OCI-LY7 (cell line): ENCODE results near the gene PDS5A. TPM values are rescaled to one million over a fixed set of nuclear protein-coding genes. Genes with fewer than 3 reads are reported as not detected.
"Not testable (repeated sequence)": the region's sequence is repeated elsewhere in the genome, so short reads cannot be mapped to it uniquely, and the experiment has no call there.

ENCODE experiments used
- BruUV-seq: library from RNA; stranded (reverse); fragments of 400-500 nt; replicated peaks from 2 replicates; lab custom pipeline; 2021; lab: Mats Ljungman, UMichigan
- CTCF ChIA-PET: fragments of 300-600 bp; sonication (Branson Sonifier 250); formaldehyde crosslinking; loops from one replicate; lab custom pipeline; 2022; ENCODE audit warnings: antibody characterized with exemption; ENCODE audit not compliant: unreplicated experiment; lab: Charles Lee
- POLR2A ChIA-PET: fragments of 300-600 bp; sonication (Branson Sonifier 250); formaldehyde crosslinking; loops from one replicate; lab custom pipeline; 2022; ENCODE audit warnings: antibody characterized with exemption; lab: Charles Lee
- DNase-seq: peaks from one replicate; pipeline ENCODE4 v3.0.0-alpha.2; 2015; ENCODE audit warnings: low spot score
- H2AFZ ChIP-seq: fragments of 200-600 bp; sonication (generic), shearing (Covaris generic); 2 replicates; pipeline ENCODE4 v1.6.1; 2014; ENCODE audit warnings: mild to moderate bottlenecking, antibody characterized with exemption, low read length, moderate library complexity
- H3K27ac ChIP-seq: fragments of 200-600 bp; sonication (generic); 2 replicates; pipeline ENCODE4 v1.5.1; 2014; ENCODE audit warnings: mixed run types, low read depth, mild to moderate bottlenecking, moderate library complexity, low read length, inconsistent platforms; ENCODE audit not compliant: poor library complexity, severe bottlenecking
- H3K36me3 ChIP-seq: fragments of 200-600 bp; sonication (generic); 2 replicates; pipeline ENCODE4 v1.6.1; 2014; ENCODE audit warnings: mild to moderate bottlenecking, antibody characterized with exemption, low read length, moderate library complexity, mixed read lengths; ENCODE audit not compliant: insufficient read depth
- H3K4me1 ChIP-seq: fragments of 200-600 bp; sonication (generic); 2 replicates; pipeline ENCODE4 v1.5.1; 2014; ENCODE audit warnings: mild to moderate bottlenecking, low read length; ENCODE audit not compliant: insufficient read depth, poor library complexity, severe bottlenecking
- H3K4me2 ChIP-seq: fragments of 200-600 bp; sonication (generic); 2 replicates; pipeline ENCODE4 v1.6.1; 2014; ENCODE audit warnings: mild to moderate bottlenecking, low read length
- H3K4me3 ChIP-seq: fragments of 200-600 bp; sonication (generic); 2 replicates; pipeline ENCODE4 v1.5.1; 2014; ENCODE audit warnings: mild to moderate bottlenecking, low read depth, low read length; ENCODE audit not compliant: poor library complexity, severe bottlenecking
- H3K79me2 ChIP-seq: fragments of 200-600 bp; sonication (generic); 2 replicates; pipeline ENCODE4 v1.6.1; 2016; ENCODE audit warnings: low read depth, mild to moderate bottlenecking, low read length, moderate library complexity, mixed read lengths; ENCODE audit not compliant: insufficient read depth
- H3K9me2 ChIP-seq: fragments of 200-600 bp; sonication (generic); 2 replicates; pipeline ENCODE4 v1.6.1; 2016; ENCODE audit warnings: mild to moderate bottlenecking, low read length, mixed read lengths; ENCODE audit not compliant: insufficient read depth
- H3K9me3 ChIP-seq: fragments of 200-600 bp; sonication (generic); 2 replicates; pipeline ENCODE4 v1.6.1; 2014; ENCODE audit warnings: mild to moderate bottlenecking, mixed run types, low read length, mixed read lengths
- H4K20me1 ChIP-seq: fragments of 200-600 bp; sonication (generic); 2 replicates; pipeline ENCODE4 v1.6.1; 2014; ENCODE audit warnings: mild to moderate bottlenecking, antibody characterized with exemption, low read length, moderate library complexity, mixed read lengths; ENCODE audit not compliant: insufficient read depth
- CTCF ChIP-seq: fragments of 200-600 bp; sonication (generic); conservative IDR thresholded peaks from 2 replicates; pipeline ENCODE4 v1.5.1; 2014; ENCODE audit warnings: mild to moderate bottlenecking, antibody characterized with exemption, low read length, moderate library complexity, mixed read lengths
- EZH2phosphoT487 ChIP-seq: fragments of 200-600 bp; sonication (generic); IDR thresholded peaks from 2 replicates; pipeline ENCODE4 v1.6.1; 2018; ENCODE audit warnings: low read depth, borderline replicate concordance, mild to moderate bottlenecking, mixed run types, antibody characterized with exemption, low read length, moderate library complexity, mixed read lengths
- intact Hi-C: fragments of 100-400 bp; cut with micrococcal nuclease; formaldehyde crosslinking; loops from one replicate; pipeline ENCODE4 v1.10.0; 2022; ENCODE audit not compliant: unreplicated experiment
- total RNA-seq, 2 experiments: library from RNA; depleted of rRNA in 1 of 2; stranded (reverse); fragments of >200 nt in 1 of 2; shearing (Covaris generic) in 1 of 2; gene quantifications; 2 replicates each; pipeline ENCODE4 v1.2.3, GENCODE V29; 2014 to 2022

PDS5A gene
- total RNA-seq, 2 experiments from 2014 or later = 69.5 to 114 TPM

DNA sequence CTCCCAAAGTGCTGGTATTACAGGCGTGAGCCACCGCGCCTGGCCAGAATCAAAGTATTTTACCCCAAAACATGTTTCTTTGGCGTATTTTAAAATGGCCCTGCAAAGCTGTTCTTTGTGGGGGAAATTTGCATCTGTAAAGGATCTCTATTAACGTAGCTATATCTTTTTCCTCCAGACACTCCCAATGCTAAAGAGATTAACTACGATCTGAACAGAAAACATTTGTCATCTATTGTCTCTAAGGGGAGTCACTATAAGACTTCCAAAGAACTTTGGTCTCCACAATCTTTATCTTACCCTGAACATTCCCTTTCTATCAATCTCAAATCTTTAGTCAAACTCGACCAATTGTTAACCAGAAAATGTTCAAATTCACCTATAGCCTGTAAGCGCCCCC, 19.1 kb upstream of the PDS5A start:
- BruUV-seq = no TSS peak
- ChIA-PET POLR2A (interaction anchor here (0.6 to 1.0 kb wide), 3 partner anchors 52 to 953 kb away, joined by 3 to 5 read pairs (median 4); no protein-coding TSS in a partner anchor), CTCF (no interaction called here)
- H3K9me3 ChIP-seq = no peaks in the 10 kb centered on the region
- intact Hi-C loops = no loop called here
- no peak overlapping the region for H3K27ac ChIP-seq
- H3K79me2 ChIP-seq = no peaks in the 10 kb centered on the region
- H3K4me3 ChIP-seq = no peak overlapping the region
- no peak for TF ChIP-seq EZH2phosphoT487
- no peak for TF ChIP-seq CTCF
- no peak overlapping the region for H3K4me2 ChIP-seq
- no peak for DNase-seq
- H3K4me1 ChIP-seq = no peaks in the 10 kb centered on the region
- H3K36me3 ChIP-seq = no peaks in the 10 kb centered on the region
- no peaks in the 10 kb centered on the region for H4K20me1 ChIP-seq
- H3K9me2 ChIP-seq = no peaks in the 10 kb centered on the region
- H2AFZ ChIP-seq = no peak overlapping the region

DNA sequence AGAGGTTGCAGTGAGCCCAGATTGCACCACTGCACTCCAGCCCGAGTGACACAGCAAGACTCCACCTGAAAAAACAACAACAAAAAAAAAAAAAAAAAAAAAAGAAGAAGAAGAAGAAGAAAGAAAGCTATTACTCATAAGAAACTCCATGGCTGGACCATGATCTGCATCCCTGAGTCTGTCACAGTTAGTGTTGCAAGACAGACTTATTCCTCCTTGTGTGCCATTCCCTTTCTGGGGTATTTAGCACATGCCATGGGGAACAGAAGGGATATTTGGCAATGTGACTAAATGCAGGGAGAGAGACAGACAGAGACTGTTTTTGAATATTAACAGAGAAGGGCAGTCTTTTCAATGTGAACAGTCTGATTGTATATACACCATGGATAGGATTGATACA, 16.7 kb upstream of the PDS5A start:
- Histone ChIP-seq H3K9me2 (no peaks in the 10 kb centered on the region), H3K79me2 (no peaks in the 10 kb centered on the region), H3K4me3 (no peak overlapping the region), H4K20me1 (no peaks in the 10 kb centered on the region), H3K4me2 (no peak overlapping the region), H3K4me1 (no peaks in the 10 kb centered on the region), H3K27ac (no peak overlapping the region), H3K36me3 (no peaks in the 10 kb centered on the region), H2AFZ (no peak overlapping the region), H3K9me3 (no peaks in the 10 kb centered on the region)
- no TSS peak for BruUV-seq
- no peak for DNase-seq
- ChIA-PET CTCF (no interaction called here), POLR2A (interaction anchor here (0.6 to 1.3 kb wide), 4 partner anchors 11 to 1059 kb away, joined by 3 to 5 read pairs (median 4); partner anchors contain the start of gene SMIM14)
- intact Hi-C loops = no loop called here
- TF ChIP-seq CTCF (no peak), EZH2phosphoT487 (no peak)

GRCh38 chr4:39989381-39989780, 11.7 kb upstream of the PDS5A start:
- H3K9me3 ChIP-seq, H3K79me2 ChIP-seq, H3K27ac ChIP-seq, H3K9me2 ChIP-seq, H4K20me1 ChIP-seq, H3K4me2 ChIP-seq, H2AFZ ChIP-seq, CTCF ChIA-PET, POLR2A ChIA-PET, H3K4me3 ChIP-seq, DNase-seq, H3K36me3 ChIP-seq, intact Hi-C loops, BruUV-seq, H3K4me1 ChIP-seq: not testable (repeated sequence)
